ENCODE results near the gene KRTAP2-1. TPM values are rescaled to one million over a fixed set of nuclear protein-coding genes. Genes with fewer than 3 reads are reported as not detected.

Gene KRTAP2-1
- total RNA-seq: not detected in 2 replicates

DNA sequence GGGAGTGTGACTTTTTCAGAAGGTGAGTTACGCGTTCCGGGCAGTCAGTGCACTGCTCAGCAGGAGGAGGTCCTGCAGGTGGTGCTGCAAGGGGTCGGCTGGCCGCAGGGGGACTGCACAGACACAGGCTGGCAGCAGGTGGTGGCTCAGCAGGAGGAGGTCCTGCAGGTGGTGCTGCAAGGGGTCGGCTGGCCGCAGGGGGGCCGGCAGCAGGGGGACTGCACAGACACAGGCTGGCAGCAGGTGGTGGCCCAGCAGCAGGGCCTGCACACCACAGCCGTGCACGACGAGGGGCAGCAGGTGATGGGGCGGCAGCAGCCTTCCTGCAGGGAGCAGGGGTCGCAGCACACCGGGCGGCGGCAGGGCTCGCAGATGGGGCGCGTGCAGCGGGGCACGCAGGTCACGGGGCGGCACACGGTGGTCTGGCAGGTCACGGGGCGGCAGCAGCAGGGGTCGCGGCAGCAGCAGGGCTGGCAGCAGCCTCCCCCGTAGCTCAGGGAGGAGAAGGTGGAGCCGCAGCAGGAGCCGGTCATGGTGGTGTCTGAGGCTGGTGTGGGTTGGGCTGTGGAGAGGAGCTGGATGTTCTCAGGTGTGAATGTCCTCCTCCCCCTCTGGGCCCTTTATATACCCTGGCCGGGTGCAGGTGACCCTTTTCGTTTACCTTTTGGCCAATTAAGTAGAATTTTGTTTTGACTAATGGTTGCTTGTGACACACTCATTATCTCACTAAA, at the start of gene KRTAP2-1:
Gene KRTAP2-1 (minus strand): TSS at position 582 of the 731 bp plus-strand sequence. CDS start 49 bp downstream, at position 533.

DNA sequence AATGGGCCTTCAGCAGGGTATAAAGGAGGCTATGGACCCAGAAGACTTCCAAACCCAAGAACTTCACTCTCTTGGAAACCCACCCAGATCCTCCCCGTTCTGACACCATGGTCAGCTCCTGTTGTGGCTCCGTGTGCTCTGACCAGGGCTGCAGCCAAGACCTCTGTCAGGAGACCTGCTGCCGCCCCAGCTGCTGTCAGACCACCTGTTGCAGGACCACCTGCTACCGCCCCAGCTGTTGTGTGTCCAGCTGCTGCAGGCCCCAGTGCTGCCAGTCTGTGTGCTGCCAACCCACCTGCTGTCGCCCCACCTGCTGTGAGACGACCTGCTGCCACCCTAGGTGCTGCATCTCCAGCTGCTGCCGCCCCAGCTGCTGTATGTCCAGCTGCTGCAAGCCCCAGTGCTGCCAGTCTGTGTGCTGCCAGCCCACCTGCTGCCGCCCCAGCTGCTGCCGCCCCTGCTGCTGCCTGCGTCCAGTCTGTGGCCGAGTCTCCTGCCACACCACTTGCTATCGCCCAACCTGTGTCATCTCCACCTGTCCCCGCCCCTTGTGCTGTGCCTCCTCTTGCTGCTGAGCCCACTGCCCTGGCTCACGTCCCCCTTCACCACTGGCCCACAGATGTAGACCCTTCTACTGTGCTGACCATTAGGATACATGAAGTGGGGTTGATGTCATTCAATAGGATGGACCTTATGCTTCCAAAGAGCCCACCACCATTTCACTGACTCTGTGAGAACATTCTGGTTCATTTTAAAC, 37.2 kb upstream of the KRTAP2-1 start, which contains the start of gene KRTAP4-7:
Gene KRTAP4-7 (plus strand): TSS at position 51 of the 757 bp plus-strand sequence. CDS start 57 bp downstream, at position 108.

GRCh38 chr17:41065829-41066624, 18.9 kb upstream of the KRTAP2-1 start, which contains the start of gene KRTAP2-4:
TSS of gene KRTAP2-4 (minus strand) at chr17:41065879. CDS start at chr17:41065845, 34 bp downstream.

GRCh38 chr17:41060052-41060604, 13.0 kb upstream of the KRTAP2-1 start, which contains the start of gene KRTAP2-3:
TSS of gene KRTAP2-3 (minus strand) at chr17:41060114. CDS start at chr17:41060050, 64 bp downstream.

GRCh38 chr17:41055130-41055529, 8.0 kb upstream of the KRTAP2-1 start, which contains the start of gene KRTAP2-2:
TSS of gene KRTAP2-2 (minus strand) at chr17:41055230. CDS start at chr17:41055211, 19 bp downstream.

GRCh38 chr17:41040783-41041571, 6.1 kb downstream of the KRTAP2-1 start, which contains the start of gene KRTAP1-1:
TSS of gene KRTAP1-1 (minus strand) at chr17:41041450. CDS start at chr17:41041397, 53 bp downstream.

DNA sequence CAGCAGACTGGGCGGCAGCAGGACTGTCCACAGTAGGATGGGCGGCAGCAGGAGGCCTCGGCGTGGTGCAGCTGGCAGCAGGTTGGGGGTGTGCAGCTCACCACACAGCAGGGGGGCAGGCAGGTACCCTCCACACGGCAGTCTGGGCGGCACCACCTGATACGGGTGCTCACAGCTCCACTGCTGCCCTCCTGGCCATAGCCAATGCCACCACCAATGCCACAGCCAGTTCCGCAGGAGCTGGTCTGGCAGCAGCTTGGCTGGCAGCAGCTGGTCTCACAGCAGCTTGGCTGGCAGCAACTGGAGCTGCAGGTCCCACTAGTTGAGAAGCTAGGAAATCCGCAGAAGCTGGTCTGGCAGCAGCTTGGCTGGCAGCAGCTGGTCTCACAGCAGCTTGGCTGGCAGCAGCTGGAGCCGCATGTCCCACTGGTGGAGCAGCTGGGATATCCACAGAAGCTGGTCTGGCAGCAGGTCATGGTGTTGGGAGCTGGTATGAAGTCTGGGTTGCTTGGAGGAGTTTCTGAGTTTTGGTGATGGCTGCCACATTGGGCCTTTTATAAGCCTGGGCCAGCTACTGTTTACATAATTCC, 12.7 kb downstream of the KRTAP2-1 start, which contains the start of gene KRTAP1-3:
Gene KRTAP1-3 (minus strand): TSS at position 529 of the 590 bp plus-strand sequence. CDS start 53 bp downstream, at position 476.

GRCh38 chr17:41029633-41030245, 17.4 kb downstream of the KRTAP2-1 start, which contains the start of gene KRTAP1-4:
TSS of gene KRTAP1-4 (minus strand) at chr17:41030195. CDS start at chr17:41030078, 117 bp downstream.

GRCh38 chr17:41026715-41027471, 20.2 kb downstream of the KRTAP2-1 start, which contains the start of gene KRTAP1-5:
TSS of gene KRTAP1-5 (minus strand) at chr17:41027208. CDS start at chr17:41027155, 53 bp downstream.

DNA sequence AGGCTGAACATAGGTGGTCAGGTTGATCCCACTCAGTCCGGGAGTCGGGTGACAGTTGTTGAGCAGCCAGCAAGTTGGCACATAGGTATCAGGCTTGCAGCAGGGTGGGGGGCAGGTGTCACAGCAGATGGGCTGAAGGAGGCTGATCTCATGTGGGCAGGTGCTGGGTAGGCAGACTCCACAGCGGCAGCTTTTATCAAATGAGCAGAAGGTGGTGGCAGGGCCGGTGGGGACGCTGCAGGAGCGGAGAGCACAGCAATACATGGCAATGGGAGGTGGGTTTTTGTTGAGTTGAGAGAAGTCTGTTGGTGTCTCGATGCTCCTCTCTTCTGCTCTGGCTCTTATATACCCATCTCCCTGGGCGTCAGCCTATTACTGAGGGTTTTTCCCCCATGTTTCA, 38.3 kb downstream of the KRTAP2-1 start, which contains the start of gene KRTAP3-1:
Gene KRTAP3-1 (minus strand): TSS at position 318 of the 400 bp plus-strand sequence. CDS start 54 bp downstream, at position 264.

DNA sequence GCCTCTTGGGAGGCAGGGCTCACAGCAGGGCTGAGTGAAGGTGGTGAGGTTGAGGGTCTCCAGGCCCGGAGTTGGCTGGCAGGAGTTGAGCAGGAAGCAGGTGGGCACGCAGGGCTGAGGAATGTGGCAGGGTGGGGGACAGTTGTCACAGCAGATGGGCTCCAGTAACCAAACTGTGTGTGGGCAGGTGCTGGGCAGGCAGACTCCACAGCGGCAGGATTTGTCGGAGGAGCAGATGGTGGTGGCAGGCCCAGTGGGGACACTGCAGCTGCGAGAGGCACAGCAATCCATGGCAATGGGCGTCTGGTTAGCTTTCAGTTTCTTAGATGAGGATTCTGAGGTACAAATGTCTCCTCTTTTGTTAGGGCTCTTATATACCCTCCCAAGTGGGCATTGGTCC, 47.6 kb downstream of the KRTAP2-1 start, which contains the start of gene KRTAP3-2:
Gene KRTAP3-2 (minus strand): TSS at position 344 of the 400 bp plus-strand sequence. CDS start 53 bp downstream, at position 291.

Other genes starting within 250 kb of the KRTAP2-1 start
- gene KRT28, start 247.4 kb downstream of the KRTAP2-1 start, total RNA-seq: not detected in 2 replicates
- gene KRT10, start 224.7 kb downstream of the KRTAP2-1 start, total RNA-seq: 2.2 and 4.3 TPM in 2 replicates
- not detected in 2 replicates for gene KRT12, start 180.1 kb downstream of the KRTAP2-1 start, total RNA-seq
- gene KRT20, start 162.1 kb downstream of the KRTAP2-1 start, total RNA-seq: not detected in 2 replicates
- 0.16 and 1.1 TPM in 2 replicates for gene KRT23, start 109.7 kb downstream of the KRTAP2-1 start, total RNA-seq
- 0.16 and 0.17 TPM in 2 replicates for gene KRT39, start 80.4 kb downstream of the KRTAP2-1 start, total RNA-seq
- gene KRT40, start 63.0 kb downstream of the KRTAP2-1 start, total RNA-seq: not detected in 2 replicates
- gene KRTAP3-3, start 53.2 kb downstream of the KRTAP2-1 start, total RNA-seq: not detected in 2 replicates
- not detected in 2 replicates for gene KRTAP3-2, start 47.4 kb downstream of the KRTAP2-1 start, total RNA-seq
- gene KRTAP3-1, start 38.2 kb downstream of the KRTAP2-1 start, total RNA-seq: not detected in 2 replicates
- gene KRTAP1-5, start 20.1 kb downstream of the KRTAP2-1 start, total RNA-seq: not detected in 2 replicates
- gene KRTAP1-4, start 17.1 kb downstream of the KRTAP2-1 start, total RNA-seq: not detected in 2 replicates
- not detected in 2 replicates for gene KRTAP1-3, start 12.4 kb downstream of the KRTAP2-1 start, total RNA-seq
- not detected in 2 replicates for gene KRTAP1-1, start 5.9 kb downstream of the KRTAP2-1 start, total RNA-seq
- gene KRTAP2-2, start 7.9 kb upstream of the KRTAP2-1 start, total RNA-seq: not detected in 2 replicates
- not detected in 2 replicates for gene KRTAP2-3, start 12.8 kb upstream of the KRTAP2-1 start, total RNA-seq
- not detected in 2 replicates for gene KRTAP2-4, start 18.6 kb upstream of the KRTAP2-1 start, total RNA-seq
- not detected in 2 replicates for gene KRTAP4-7, start 36.8 kb upstream of the KRTAP2-1 start, total RNA-seq
- not detected in 2 replicates for gene KRTAP4-8, start 50.8 kb upstream of the KRTAP2-1 start, total RNA-seq
- not detected in 2 replicates for gene KRTAP4-16, start 54.9 kb upstream of the KRTAP2-1 start, total RNA-seq
- not detected in 2 replicates for gene KRTAP4-9, start 58.1 kb upstream of the KRTAP2-1 start, total RNA-seq
- gene KRTAP4-11, start 71.1 kb upstream of the KRTAP2-1 start, total RNA-seq: not detected in 2 replicates
- not detected in 2 replicates for gene KRTAP4-12, start 76.9 kb upstream of the KRTAP2-1 start, total RNA-seq
- gene KRTAP4-6, start 93.2 kb upstream of the KRTAP2-1 start, total RNA-seq: not detected in 2 replicates
- not detected in 2 replicates for gene KRTAP4-5, start 102.5 kb upstream of the KRTAP2-1 start, total RNA-seq
- not detected in 2 replicates for gene KRTAP4-4, start 113.4 kb upstream of the KRTAP2-1 start, total RNA-seq
- gene KRTAP4-3, start 120.9 kb upstream of the KRTAP2-1 start, total RNA-seq: not detected in 2 replicates
- not detected in 2 replicates for gene KRTAP4-2, start 130.9 kb upstream of the KRTAP2-1 start, total RNA-seq
- not detected in 2 replicates for gene KRTAP4-1, start 137.6 kb upstream of the KRTAP2-1 start, total RNA-seq
- gene KRTAP9-1, start 142.6 kb upstream of the KRTAP2-1 start, total RNA-seq: not detected in 2 replicates
- gene KRTAP9-2, start 179.3 kb upstream of the KRTAP2-1 start, total RNA-seq: not detected in 2 replicates
- gene KRTAP9-3, start 185.1 kb upstream of the KRTAP2-1 start, total RNA-seq: not detected in 2 replicates
- gene KRTAP9-8, start 190.7 kb upstream of the KRTAP2-1 start, total RNA-seq: not detected in 2 replicates
- gene KRTAP9-4, start 202.4 kb upstream of the KRTAP2-1 start, total RNA-seq: not detected in 2 replicates
- gene KRTAP9-9, start 208.1 kb upstream of the KRTAP2-1 start, total RNA-seq: not detected in 2 replicates
- not detected in 2 replicates for gene KRTAP9-6, start 218.1 kb upstream of the KRTAP2-1 start, total RNA-seq
- gene KRTAP9-7, start 228.4 kb upstream of the KRTAP2-1 start, total RNA-seq: not detected in 2 replicates

Measured in bronchial smooth muscle cell (primary cell).